ENCODE results near the gene SNRPA1.

The SNRPA1 gene

GRCh38 chr15:101233651-101234280, 61.3 kb downstream of the SNRPA1 start:
- DNase-seq, result no peak

GRCh38 chr15:101232677-101233076, 62.4 kb downstream of the SNRPA1 start:
- DNase-seq, result no peak
